ENCODE results near the gene KCNE1. TPM values are rescaled to one million over a fixed set of nuclear protein-coding genes. Genes with fewer than 3 reads are reported as not detected.
"Not testable (repeated sequence)": the region's sequence is repeated elsewhere in the genome, so short reads cannot be mapped to it uniquely, and the experiment has no call there.

The KCNE1 gene
- total RNA-seq, 1 donor from 2014 or later: 0.59 TPM

- no peak overlapping the region for H3K27ac Mint-ChIP-seq (ENCODE audit: unreplicated experiment)
Measured at GRCh38 chr21:34500191-34500590, 11.8 kb downstream of the KCNE1 start.

GRCh38 chr21:34499116-34499515 lies 12.9 kb downstream of the KCNE1 start:
- Mint-ChIP-seq H3K36me3 (ENCODE audit: unreplicated experiment) (peaks cover 13% of the 10 kb centered on the region), H3K27ac (ENCODE audit: unreplicated experiment) (peak overlapping the region; percentile 15), H3K4me1 (ENCODE audit: unreplicated experiment) (peaks cover 20% of the 10 kb centered on the region), H3K9me3 (ENCODE audit: unreplicated experiment) (peaks cover 25% of the 10 kb centered on the region), H3K4me3 (ENCODE audit: unreplicated experiment) (no peak overlapping the region), H3K27me3 (ENCODE audit: unreplicated experiment) (peaks cover 4% of the 10 kb centered on the region)
- no peak for TF ChIP-seq CTCF (IDR thresholded peaks at IDR 0.05)
- no peak for DNase-seq (ENCODE audit: extremely low spot score, unreplicated experiment)

More at GRCh38 chr21:34500191-34500590, 11.8 kb downstream of the KCNE1 start:
- Mint-ChIP-seq H3K4me1 (ENCODE audit: unreplicated experiment) (peaks cover 20% of the 10 kb centered on the region), H3K36me3 (ENCODE audit: unreplicated experiment) (peaks cover 13% of the 10 kb centered on the region), H3K9me3 (ENCODE audit: unreplicated experiment) (peaks cover 25% of the 10 kb centered on the region), H3K4me3 (ENCODE audit: unreplicated experiment) (no peak overlapping the region), H3K27me3 (ENCODE audit: unreplicated experiment) (peaks cover 4% of the 10 kb centered on the region)
- no peak for TF ChIP-seq CTCF (IDR thresholded peaks at IDR 0.05)
- DNase-seq (ENCODE audit: extremely low spot score, unreplicated experiment): no peak

GRCh38 chr21:34498623-34499022 lies 13.4 kb downstream of the KCNE1 start:
- H3K4me3 Mint-ChIP-seq (ENCODE audit: unreplicated experiment): no peak overlapping the region
- H3K4me1 Mint-ChIP-seq (ENCODE audit: unreplicated experiment): peaks cover 20% of the 10 kb centered on the region
- peaks cover 25% of the 10 kb centered on the region for H3K9me3 Mint-ChIP-seq (ENCODE audit: unreplicated experiment)
- H3K36me3 Mint-ChIP-seq (ENCODE audit: unreplicated experiment): peaks cover 13% of the 10 kb centered on the region
- peaks cover 4% of the 10 kb centered on the region for H3K27me3 Mint-ChIP-seq (ENCODE audit: unreplicated experiment)
- H3K27ac Mint-ChIP-seq (ENCODE audit: unreplicated experiment): peak overlapping the region; percentile 15
- no peak for DNase-seq (ENCODE audit: extremely low spot score, unreplicated experiment)
- no peak for TF ChIP-seq CTCF (IDR thresholded peaks at IDR 0.05)

GRCh38 chr21:34483854-34484253 lies 28.2 kb downstream of the KCNE1 start:
- not testable (repeated sequence) for DNase-seq (ENCODE audit: extremely low spot score, unreplicated experiment); H3K27me3 Mint-ChIP-seq (ENCODE audit: unreplicated experiment); H3K4me3 Mint-ChIP-seq (ENCODE audit: unreplicated experiment); H3K4me1 Mint-ChIP-seq (ENCODE audit: unreplicated experiment); H3K9me3 Mint-ChIP-seq (ENCODE audit: unreplicated experiment); H3K36me3 Mint-ChIP-seq (ENCODE audit: unreplicated experiment); H3K27ac Mint-ChIP-seq (ENCODE audit: unreplicated experiment)

- H3K4me1 Mint-ChIP-seq (ENCODE audit: unreplicated experiment); DNase-seq (ENCODE audit: extremely low spot score, unreplicated experiment); H3K4me3 Mint-ChIP-seq (ENCODE audit: unreplicated experiment); H3K27ac Mint-ChIP-seq (ENCODE audit: unreplicated experiment); H3K36me3 Mint-ChIP-seq (ENCODE audit: unreplicated experiment); H3K9me3 Mint-ChIP-seq (ENCODE audit: unreplicated experiment); H3K27me3 Mint-ChIP-seq (ENCODE audit: unreplicated experiment): not testable (repeated sequence)
Measured at GRCh38 chr21:34483435-34483834, 28.6 kb downstream of the KCNE1 start.

- DNase-seq (ENCODE audit: extremely low spot score, unreplicated experiment); H3K36me3 Mint-ChIP-seq (ENCODE audit: unreplicated experiment); H3K4me3 Mint-ChIP-seq (ENCODE audit: unreplicated experiment); H3K4me1 Mint-ChIP-seq (ENCODE audit: unreplicated experiment); H3K27me3 Mint-ChIP-seq (ENCODE audit: unreplicated experiment); H3K27ac Mint-ChIP-seq (ENCODE audit: unreplicated experiment); H3K9me3 Mint-ChIP-seq (ENCODE audit: unreplicated experiment): not testable (repeated sequence)
Measured at GRCh38 chr21:34467333-34467732, 44.7 kb downstream of the KCNE1 start.

GRCh38 chr21:34459426-34459825 lies 52.6 kb downstream of the KCNE1 start:
- not testable (repeated sequence) for H3K27ac Mint-ChIP-seq (ENCODE audit: unreplicated experiment); H3K4me3 Mint-ChIP-seq (ENCODE audit: unreplicated experiment); H3K4me1 Mint-ChIP-seq (ENCODE audit: unreplicated experiment); H3K36me3 Mint-ChIP-seq (ENCODE audit: unreplicated experiment); DNase-seq (ENCODE audit: extremely low spot score, unreplicated experiment); H3K9me3 Mint-ChIP-seq (ENCODE audit: unreplicated experiment); H3K27me3 Mint-ChIP-seq (ENCODE audit: unreplicated experiment)

- H3K36me3 Mint-ChIP-seq (ENCODE audit: unreplicated experiment); H3K9me3 Mint-ChIP-seq (ENCODE audit: unreplicated experiment); DNase-seq (ENCODE audit: extremely low spot score, unreplicated experiment); H3K4me1 Mint-ChIP-seq (ENCODE audit: unreplicated experiment); H3K27me3 Mint-ChIP-seq (ENCODE audit: unreplicated experiment); H3K27ac Mint-ChIP-seq (ENCODE audit: unreplicated experiment); H3K4me3 Mint-ChIP-seq (ENCODE audit: unreplicated experiment): not testable (repeated sequence)
Measured at GRCh38 chr21:34458266-34458665, 53.7 kb downstream of the KCNE1 start.

GRCh38 chr21:34456180-34456579 lies 55.8 kb downstream of the KCNE1 start:
- not testable (repeated sequence) for H3K27ac Mint-ChIP-seq (ENCODE audit: unreplicated experiment); H3K36me3 Mint-ChIP-seq (ENCODE audit: unreplicated experiment); H3K4me3 Mint-ChIP-seq (ENCODE audit: unreplicated experiment); H3K9me3 Mint-ChIP-seq (ENCODE audit: unreplicated experiment); H3K27me3 Mint-ChIP-seq (ENCODE audit: unreplicated experiment); DNase-seq (ENCODE audit: extremely low spot score, unreplicated experiment); H3K4me1 Mint-ChIP-seq (ENCODE audit: unreplicated experiment)

GRCh38 chr21:34455628-34456027 lies 56.4 kb downstream of the KCNE1 start:
- H3K27me3 Mint-ChIP-seq (ENCODE audit: unreplicated experiment); H3K36me3 Mint-ChIP-seq (ENCODE audit: unreplicated experiment); DNase-seq (ENCODE audit: extremely low spot score, unreplicated experiment); H3K9me3 Mint-ChIP-seq (ENCODE audit: unreplicated experiment); H3K27ac Mint-ChIP-seq (ENCODE audit: unreplicated experiment); H3K4me1 Mint-ChIP-seq (ENCODE audit: unreplicated experiment); H3K4me3 Mint-ChIP-seq (ENCODE audit: unreplicated experiment): not testable (repeated sequence)
